KMS-11 (cell line): ENCODE data around the gene GABPB2.

ENCODE experiments used
- H2AFZ ChIP-seq: fragments of 200-600 bp; sonication (generic); 2 replicates; pipeline ENCODE4 v1.6.1; 2016; ENCODE audit warnings: antibody characterized with exemption, mixed run types, low read depth
- H3K27ac ChIP-seq: fragments of 200-600 bp; sonication (generic); 2 replicates; pipeline ENCODE4 v1.6.1; 2016; ENCODE audit warnings: mild to moderate bottlenecking, mixed run types
- H3K27me3 ChIP-seq: fragments of 200-600 bp; sonication (generic); 2 replicates; pipeline ENCODE4 v1.6.1; 2017; ENCODE audit warnings: mild to moderate bottlenecking, low read depth, mixed run types, moderate library complexity; ENCODE audit not compliant: insufficient read depth
- H3K36me3 ChIP-seq: fragments of 200-600 bp; sonication (generic); 2 replicates; pipeline ENCODE4 v1.6.1; 2017; ENCODE audit warnings: mild to moderate bottlenecking, mixed run types; ENCODE audit not compliant: insufficient read depth
- H3K4me1 ChIP-seq: fragments of 200-600 bp; sonication (generic); 2 replicates; pipeline ENCODE4 v1.6.1; 2016; ENCODE audit warnings: mild to moderate bottlenecking, low read depth, mixed run types; ENCODE audit not compliant: poor library complexity, severe bottlenecking
- H3K4me2 ChIP-seq: fragments of 200-600 bp; sonication (generic); 2 replicates; pipeline ENCODE4 v1.7.0; 2016; ENCODE audit warnings: mild to moderate bottlenecking, mixed run types
- H3K4me3 ChIP-seq: fragments of 200-600 bp; sonication (generic); IDR thresholded peaks from 2 replicates; pipeline ENCODE4 v1.6.1; 2017; ENCODE audit warnings: low read depth, low read length, mixed read lengths; ENCODE audit not compliant: insufficient read depth
- H3K79me2 ChIP-seq: fragments of 200-600 bp; sonication (generic); 2 replicates; pipeline ENCODE4 v1.6.1; 2016; ENCODE audit warnings: low read depth, mixed run types; ENCODE audit not compliant: insufficient read depth
- H3K9ac ChIP-seq: fragments of 200-600 bp; sonication (generic); 2 replicates; pipeline ENCODE4 v1.6.1; 2016; ENCODE audit warnings: mild to moderate bottlenecking, mixed run types
- H4K20me1 ChIP-seq: fragments of 200-600 bp; sonication (generic); 2 replicates; pipeline ENCODE4 v1.6.1; 2016; ENCODE audit warnings: mild to moderate bottlenecking, mixed run types; ENCODE audit not compliant: insufficient read depth
- TF ChIP-seq, protein P1 (sequence below): fragments of 200-600 bp; sonication (generic); conservative IDR thresholded peaks from 2 replicates; pipeline ENCODE4 v1.6.1; 2017; ENCODE audit warnings: low read depth, mild to moderate bottlenecking, antibody characterized with exemption, low read length, moderate library complexity, mixed read lengths

GABPB2 gene

DNA sequence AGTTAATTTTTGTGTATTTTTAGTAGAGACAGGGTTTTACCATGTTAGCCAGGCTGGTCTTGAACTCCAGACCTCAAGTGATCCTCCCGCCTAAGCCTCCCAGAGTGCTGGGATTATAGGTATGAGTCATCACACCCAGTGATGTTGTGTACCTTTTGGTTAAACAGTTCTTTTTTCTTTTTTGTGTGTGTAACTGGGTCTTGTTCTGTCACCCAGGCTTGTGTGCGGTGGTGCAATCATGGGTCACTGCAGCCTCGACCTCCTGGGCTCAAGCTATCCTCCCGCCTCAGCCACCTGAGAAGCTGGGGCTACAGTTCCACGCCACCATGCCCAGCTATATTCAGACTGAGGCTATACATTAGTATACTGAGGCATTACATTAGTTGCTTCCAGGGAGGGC, 37.8 kb downstream of the GABPB2 start:
- Histone ChIP-seq H3K4me1 (no peaks in the 10 kb centered on the region), H4K20me1 (no peaks in the 10 kb centered on the region), H2AFZ (no peak overlapping the region), H3K79me2 (no peaks in the 10 kb centered on the region), H3K36me3 (no peaks in the 10 kb centered on the region), H3K27me3 (no peaks in the 10 kb centered on the region), H3K9ac (no peak overlapping the region), H3K4me2 (no peak overlapping the region), H3K27ac (no peak overlapping the region), H3K4me3 (no peak overlapping the region)
- TF ChIP-seq, protein P1, sequence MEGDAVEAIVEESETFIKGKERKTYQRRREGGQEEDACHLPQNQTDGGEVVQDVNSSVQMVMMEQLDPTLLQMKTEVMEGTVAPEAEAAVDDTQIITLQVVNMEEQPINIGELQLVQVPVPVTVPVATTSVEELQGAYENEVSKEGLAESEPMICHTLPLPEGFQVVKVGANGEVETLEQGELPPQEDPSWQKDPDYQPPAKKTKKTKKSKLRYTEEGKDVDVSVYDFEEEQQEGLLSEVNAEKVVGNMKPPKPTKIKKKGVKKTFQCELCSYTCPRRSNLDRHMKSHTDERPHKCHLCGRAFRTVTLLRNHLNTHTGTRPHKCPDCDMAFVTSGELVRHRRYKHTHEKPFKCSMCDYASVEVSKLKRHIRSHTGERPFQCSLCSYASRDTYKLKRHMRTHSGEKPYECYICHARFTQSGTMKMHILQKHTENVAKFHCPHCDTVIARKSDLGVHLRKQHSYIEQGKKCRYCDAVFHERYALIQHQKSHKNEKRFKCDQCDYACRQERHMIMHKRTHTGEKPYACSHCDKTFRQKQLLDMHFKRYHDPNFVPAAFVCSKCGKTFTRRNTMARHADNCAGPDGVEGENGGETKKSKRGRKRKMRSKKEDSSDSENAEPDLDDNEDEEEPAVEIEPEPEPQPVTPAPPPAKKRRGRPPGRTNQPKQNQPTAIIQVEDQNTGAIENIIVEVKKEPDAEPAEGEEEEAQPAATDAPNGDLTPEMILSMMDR = no peak

DNA sequence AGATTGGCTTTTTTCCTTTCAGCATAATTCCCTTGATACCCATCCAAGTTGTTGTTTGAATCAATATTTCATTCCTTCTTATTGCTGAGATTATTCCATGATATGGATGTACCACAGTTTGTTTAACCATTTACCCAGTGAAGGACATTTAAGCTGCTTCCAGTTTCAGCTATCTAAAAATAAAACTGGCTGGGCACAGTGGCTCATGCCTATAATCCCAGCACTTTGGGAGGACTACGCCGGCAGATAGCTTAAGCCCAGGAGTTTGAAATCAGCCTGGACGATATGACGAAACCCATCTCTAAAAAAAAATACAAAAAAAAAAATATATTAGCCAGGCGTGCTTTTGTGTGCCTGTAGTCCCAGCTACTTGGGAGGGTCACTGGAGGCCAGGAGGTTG, 43.3 kb downstream of the GABPB2 start:
- no peak overlapping the region for H2AFZ ChIP-seq
- no peaks in the 10 kb centered on the region for H4K20me1 ChIP-seq
- H3K4me1 ChIP-seq = no peaks in the 10 kb centered on the region
- TF ChIP-seq, protein P1 = no peak
- H3K79me2 ChIP-seq = no peaks in the 10 kb centered on the region
- no peak overlapping the region for H3K4me3 ChIP-seq
- H3K36me3 ChIP-seq = no peaks in the 10 kb centered on the region
- no peak overlapping the region for H3K9ac ChIP-seq
- no peak overlapping the region for H3K27ac ChIP-seq
- no peaks in the 10 kb centered on the region for H3K27me3 ChIP-seq
- no peak overlapping the region for H3K4me2 ChIP-seq

DNA sequence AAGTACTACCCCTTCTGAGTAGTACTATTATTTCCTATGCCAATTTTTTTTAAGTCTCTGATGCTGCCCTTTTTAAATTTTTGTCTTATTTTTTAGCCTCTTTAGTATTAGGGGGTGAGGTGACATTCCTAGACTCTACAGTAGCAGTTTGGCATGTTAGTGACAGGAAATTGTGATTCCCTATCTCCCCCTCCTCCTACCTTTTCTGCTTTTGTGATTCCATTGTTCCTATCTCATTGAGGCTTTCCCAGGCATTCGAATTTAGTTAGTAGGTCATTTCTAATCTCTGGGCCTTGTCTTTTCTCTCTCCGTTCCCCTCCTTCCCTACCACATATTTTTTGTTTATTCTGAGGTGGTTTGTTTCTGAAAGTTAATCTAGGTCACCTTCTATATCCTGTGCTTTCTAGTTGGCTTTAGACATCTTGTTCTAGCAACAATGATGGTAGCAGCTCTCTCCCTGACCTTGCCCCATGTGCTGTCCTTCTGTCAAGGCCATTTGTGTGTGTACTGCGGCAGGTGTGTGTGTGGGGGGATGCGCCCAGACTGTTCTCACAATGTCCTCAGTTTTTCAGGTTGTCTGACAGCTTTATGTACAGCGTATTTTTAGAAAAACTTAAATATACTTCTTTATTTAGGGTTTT, 54.3 kb downstream of the GABPB2 start:
- Histone ChIP-seq H3K9ac (no peak overlapping the region), H3K4me2 (no peak overlapping the region), H3K27me3 (no peaks in the 10 kb centered on the region), H4K20me1 (no peaks in the 10 kb centered on the region), H3K4me3 (no peak overlapping the region), H2AFZ (no peak overlapping the region), H3K36me3 (no peaks in the 10 kb centered on the region), H3K27ac (no peak overlapping the region), H3K79me2 (no peaks in the 10 kb centered on the region), H3K4me1 (no peaks in the 10 kb centered on the region)
- TF ChIP-seq, protein P1 = no peak

DNA sequence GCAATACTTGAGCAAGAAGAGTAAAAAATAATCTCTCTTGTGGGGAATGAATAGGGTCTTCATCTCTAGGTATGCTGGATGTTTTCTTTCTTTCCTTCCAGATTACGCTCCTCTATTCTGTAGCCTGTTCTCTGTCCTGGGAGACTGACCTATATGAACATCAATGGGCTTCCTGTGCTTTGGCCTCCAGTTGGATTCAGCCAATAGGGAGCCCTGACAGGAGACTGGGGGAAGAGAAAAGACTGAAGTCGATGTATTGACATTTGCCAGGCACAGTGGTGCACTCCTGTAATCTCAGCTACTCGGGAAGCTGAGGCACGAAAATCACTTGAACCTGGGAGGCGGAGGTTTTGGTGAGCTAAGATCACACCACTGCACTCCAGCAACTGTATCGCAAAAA, 58.2 kb downstream of the GABPB2 start:
- H2AFZ ChIP-seq = no peak overlapping the region
- no peaks in the 10 kb centered on the region for H3K4me1 ChIP-seq
- no peaks in the 10 kb centered on the region for H3K36me3 ChIP-seq
- H3K4me3 ChIP-seq = no peak overlapping the region
- H3K27me3 ChIP-seq = no peaks in the 10 kb centered on the region
- no peaks in the 10 kb centered on the region for H3K79me2 ChIP-seq
- no peaks in the 10 kb centered on the region for H4K20me1 ChIP-seq
- no peak overlapping the region for H3K9ac ChIP-seq
- no peak overlapping the region for H3K4me2 ChIP-seq
- H3K27ac ChIP-seq = no peak overlapping the region
- TF ChIP-seq, protein P1 = no peak
